DND-41 (cell line): ENCODE data around the gene POC1B.

Source experiments
- CTCF ChIP-seq: IDR thresholded peaks from 2 replicates; pipeline ENCODE4 v1.5.1; 2012; ENCODE audit warnings: borderline replicate concordance, low read length, moderate library complexity, mild to moderate bottlenecking; ENCODE audit not compliant: poor library complexity, severe bottlenecking; ENCODE audit errors: extremely low read depth
- EZH2 ChIP-seq: IDR thresholded peaks from 3 replicates; pipeline ENCODE4 v1.6.1; 2012; ENCODE audit warnings: borderline replicate concordance, low read depth, mild to moderate bottlenecking, moderate library complexity, low read length, inconsistent platforms; ENCODE audit not compliant: severe bottlenecking

GRCh38 chr12:89418228-89418910 lies 107.5 kb downstream of the POC1B start:
- TF ChIP-seq CTCF (no peak), EZH2 (no peak)
